IPS-18a (cell line): ENCODE data around the gene ADGRB3.

ENCODE experiments used
- H3K27ac ChIP-seq: one replicate; pipeline ENCODE4 v1.5.1; 2013; ENCODE audit warnings: low read length
- H3K27me3 ChIP-seq: one replicate; pipeline ENCODE4 v1.6.1; 2013; ENCODE audit warnings: mild to moderate bottlenecking, low read length; ENCODE audit not compliant: control insufficient read depth, insufficient read depth
- H3K36me3 ChIP-seq: one replicate; pipeline ENCODE4 v1.6.1; 2013; ENCODE audit warnings: low read depth, low read length; ENCODE audit not compliant: control insufficient read depth
- H3K4me1 ChIP-seq: one replicate; pipeline ENCODE4 v1.6.1; 2013; ENCODE audit warnings: low read depth, low read length; ENCODE audit not compliant: control insufficient read depth
- H3K4me3 ChIP-seq: one replicate; pipeline ENCODE4 v1.5.1; 2013; ENCODE audit warnings: low read length
- H3K9ac ChIP-seq: one replicate; pipeline ENCODE4 v1.6.1; 2013; ENCODE audit warnings: mild to moderate bottlenecking, low read length, moderate library complexity
- H3K9me3 ChIP-seq: one replicate; pipeline ENCODE4 v1.6.1; 2013; ENCODE audit warnings: low read depth, low read length; ENCODE audit not compliant: control insufficient read depth

ADGRB3 gene

DNA sequence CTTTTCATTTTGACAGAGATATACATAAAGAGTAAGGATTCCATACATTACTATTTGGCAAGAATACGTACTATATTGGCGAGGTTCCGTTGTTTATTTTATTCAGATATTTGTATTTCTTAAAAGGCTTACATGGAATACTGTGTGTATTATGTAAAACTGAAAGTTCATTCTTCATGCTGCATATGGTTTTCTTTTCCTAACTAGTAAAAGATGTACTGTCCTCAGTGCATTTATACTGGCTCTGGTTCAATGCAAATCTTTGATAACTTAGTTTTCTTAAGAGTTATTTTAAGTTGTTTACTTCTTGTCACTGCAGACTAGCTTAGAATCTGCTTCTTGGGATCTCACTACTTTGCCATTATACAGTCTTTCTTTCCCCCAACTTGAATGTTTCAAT lies 42.0 kb downstream of the ADGRB3 start:
- Histone ChIP-seq H3K36me3 (no peaks in the 10 kb centered on the region), H3K27ac (no peak overlapping the region), H3K27me3 (no peaks in the 10 kb centered on the region)

GRCh38 chr6:68679399-68679798 lies 44.3 kb downstream of the ADGRB3 start:
- Histone ChIP-seq H3K9ac (no peak overlapping the region), H3K36me3 (no peaks in the 10 kb centered on the region), H3K4me3 (no peak overlapping the region), H3K27ac (no peak overlapping the region), H3K27me3 (no peaks in the 10 kb centered on the region), H3K9me3 (no peaks in the 10 kb centered on the region), H3K4me1 (no peaks in the 10 kb centered on the region)

More for the DNA sequence above, 42.0 kb downstream of the ADGRB3 start:
- Histone ChIP-seq H3K4me1 (no peaks in the 10 kb centered on the region), H3K4me3 (no peak overlapping the region), H3K9ac (no peak overlapping the region), H3K9me3 (no peaks in the 10 kb centered on the region)

DNA sequence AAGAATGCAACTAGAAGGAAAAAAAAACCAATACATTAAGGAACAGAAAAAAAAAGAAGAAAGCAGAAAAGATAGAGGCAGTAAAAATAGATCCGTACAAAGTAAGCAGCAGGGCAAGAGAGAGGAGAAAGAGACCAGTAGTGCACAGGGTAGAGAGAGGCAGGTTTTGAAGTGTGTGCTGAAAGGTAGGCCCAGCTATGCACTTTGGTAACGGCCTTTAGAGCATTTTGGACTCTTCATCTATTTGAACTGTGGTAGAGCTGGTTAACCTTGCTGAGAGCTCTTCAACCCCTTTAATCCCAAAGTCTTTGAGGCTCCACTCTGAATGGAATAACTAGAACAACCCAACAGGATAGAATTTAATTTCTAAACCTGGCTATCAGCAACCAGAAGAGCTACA lies 45.2 kb downstream of the ADGRB3 start:
- H3K27ac ChIP-seq, result no peak overlapping the region
- no peaks in the 10 kb centered on the region for H3K9me3 ChIP-seq
- no peak overlapping the region for H3K9ac ChIP-seq
- no peaks in the 10 kb centered on the region for H3K4me1 ChIP-seq
- H3K36me3 ChIP-seq, result no peaks in the 10 kb centered on the region
- H3K4me3 ChIP-seq, result no peak overlapping the region
- H3K27me3 ChIP-seq, result no peaks in the 10 kb centered on the region

DNA sequence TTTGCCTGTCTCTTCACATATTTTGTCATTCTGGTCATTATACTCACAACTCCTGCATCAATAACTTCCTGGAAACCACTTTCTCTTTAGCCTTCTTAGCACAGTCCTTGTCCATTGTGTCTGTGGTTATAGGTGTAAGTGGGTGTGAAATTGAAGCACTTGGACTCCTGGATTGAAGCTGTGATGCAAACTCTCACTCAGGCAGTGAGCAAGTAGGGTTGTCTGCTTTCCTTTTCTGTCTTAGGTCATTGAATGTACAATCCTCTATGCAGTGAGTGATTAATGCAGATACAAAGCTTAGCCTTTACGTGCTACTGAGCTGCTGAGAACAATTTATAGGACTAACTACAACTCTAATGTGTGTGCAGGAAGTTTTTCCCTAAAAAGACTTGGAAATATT lies 54.8 kb downstream of the ADGRB3 start:
- H3K9me3 ChIP-seq, result no peaks in the 10 kb centered on the region
- no peak overlapping the region for H3K27ac ChIP-seq
- no peaks in the 10 kb centered on the region for H3K27me3 ChIP-seq
- no peaks in the 10 kb centered on the region for H3K36me3 ChIP-seq
- no peak overlapping the region for H3K9ac ChIP-seq
- no peak overlapping the region for H3K4me3 ChIP-seq
- H3K4me1 ChIP-seq, result peaks cover 4% of the 10 kb centered on the region

DNA sequence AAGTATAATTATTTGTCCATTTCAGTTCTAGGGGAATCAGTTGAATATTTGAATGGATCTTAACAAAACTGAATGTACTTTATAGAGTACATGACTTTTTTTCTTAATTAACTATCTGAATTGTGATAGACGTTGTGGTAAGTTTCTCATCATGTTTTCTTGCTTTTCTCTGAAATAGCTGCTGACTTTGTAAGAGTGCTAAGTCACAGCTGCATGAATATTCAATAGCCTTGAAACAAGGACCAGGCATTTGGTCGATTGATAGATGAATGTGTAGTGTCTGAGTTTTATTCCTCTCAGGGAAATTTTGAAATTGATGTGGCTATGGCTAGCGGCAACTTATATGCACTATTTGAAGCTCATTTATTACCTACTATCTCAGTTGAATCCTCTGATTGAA lies 56.0 kb downstream of the ADGRB3 start:
- Histone ChIP-seq H3K9ac (no peak overlapping the region), H3K4me1 (peaks cover 4% of the 10 kb centered on the region), H3K27me3 (no peaks in the 10 kb centered on the region), H3K27ac (no peak overlapping the region), H3K9me3 (no peaks in the 10 kb centered on the region), H3K36me3 (no peaks in the 10 kb centered on the region), H3K4me3 (no peak overlapping the region)

DNA sequence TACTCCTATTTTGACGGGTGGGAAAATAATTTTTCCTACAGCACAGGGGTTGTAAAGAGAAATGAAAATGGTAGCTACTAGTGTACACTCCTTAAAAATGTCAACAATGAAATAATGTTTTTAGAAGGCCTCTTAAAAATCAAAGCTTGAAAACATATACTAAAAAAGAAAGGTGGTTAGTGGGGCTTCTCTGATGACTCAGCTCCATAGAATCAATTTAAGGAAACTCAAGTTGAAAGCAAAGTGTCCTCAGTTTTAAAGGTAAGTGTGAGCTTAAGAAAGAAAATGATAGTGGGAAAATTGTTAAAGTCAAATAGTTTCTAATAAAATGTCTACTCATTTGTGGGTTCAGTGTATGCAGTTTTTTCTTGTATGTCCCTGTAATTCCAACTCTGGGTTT lies 58.2 kb downstream of the ADGRB3 start:
- H3K36me3 ChIP-seq, result no peaks in the 10 kb centered on the region

DNA sequence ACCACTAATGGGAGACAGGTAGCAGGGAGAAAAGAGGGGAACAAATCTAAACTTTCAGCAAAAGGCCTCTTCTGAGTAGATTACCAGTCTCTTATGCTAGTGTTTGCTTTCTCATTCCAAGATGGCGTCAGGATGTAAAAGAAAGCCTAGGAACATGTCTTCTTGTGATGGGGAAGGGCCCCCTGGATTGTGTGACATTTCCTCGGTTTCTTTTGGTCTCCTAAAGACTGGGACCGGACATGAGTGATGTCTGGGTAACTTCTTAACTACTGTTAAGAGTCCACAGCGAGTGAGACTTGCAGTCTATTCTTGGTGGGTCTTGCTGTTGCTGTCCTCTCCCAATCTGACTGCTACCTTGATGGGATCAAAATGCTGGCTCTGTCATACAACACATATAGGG lies 60.3 kb downstream of the ADGRB3 start:
- Histone ChIP-seq H3K9ac (no peak overlapping the region), H3K27me3 (no peaks in the 10 kb centered on the region), H3K4me3 (no peak overlapping the region), H3K4me1 (peaks cover 4% of the 10 kb centered on the region), H3K9me3 (no peaks in the 10 kb centered on the region), H3K27ac (no peak overlapping the region), H3K36me3 (no peaks in the 10 kb centered on the region)

More for the DNA sequence above, 58.2 kb downstream of the ADGRB3 start:
- H3K27ac ChIP-seq, result no peak overlapping the region
- no peak overlapping the region for H3K4me3 ChIP-seq
- H3K4me1 ChIP-seq, result peaks cover 4% of the 10 kb centered on the region
- no peaks in the 10 kb centered on the region for H3K9me3 ChIP-seq
- H3K9ac ChIP-seq, result no peak overlapping the region
- H3K27me3 ChIP-seq, result no peaks in the 10 kb centered on the region

- Histone ChIP-seq H3K9ac (no peak overlapping the region), H3K4me3 (no peak overlapping the region), H3K27me3 (no peaks in the 10 kb centered on the region), H3K27ac (no peak overlapping the region), H3K4me1 (peaks cover 4% of the 10 kb centered on the region), H3K9me3 (no peaks in the 10 kb centered on the region), H3K36me3 (no peaks in the 10 kb centered on the region)
These were observed 60.8 kb downstream of the ADGRB3 start for GRCh38 chr6:68695838-68696237.

GRCh38 chr6:68697394-68697793 lies 62.3 kb downstream of the ADGRB3 start:
- Histone ChIP-seq H3K27me3 (no peaks in the 10 kb centered on the region), H3K4me1 (peaks cover 4% of the 10 kb centered on the region), H3K27ac (no peak overlapping the region), H3K36me3 (no peaks in the 10 kb centered on the region), H3K4me3 (no peak overlapping the region), H3K9me3 (no peaks in the 10 kb centered on the region), H3K9ac (no peak overlapping the region)

- Histone ChIP-seq H3K9ac (no peak overlapping the region), H3K27me3 (no peaks in the 10 kb centered on the region), H3K9me3 (no peaks in the 10 kb centered on the region), H3K4me1 (peaks cover 7% of the 10 kb centered on the region), H3K27ac (no peak overlapping the region), H3K4me3 (no peak overlapping the region), H3K36me3 (no peaks in the 10 kb centered on the region)
These were observed 66.1 kb downstream of the ADGRB3 start for GRCh38 chr6:68701159-68701558.

GRCh38 chr6:68704485-68704884 lies 69.4 kb downstream of the ADGRB3 start:
- Histone ChIP-seq H3K36me3 (no peaks in the 10 kb centered on the region), H3K27me3 (no peaks in the 10 kb centered on the region), H3K9me3 (no peaks in the 10 kb centered on the region), H3K9ac (no peak overlapping the region), H3K4me1 (peaks cover 9% of the 10 kb centered on the region), H3K27ac (no peak overlapping the region), H3K4me3 (no peak overlapping the region)

- H3K27me3 ChIP-seq, result no peaks in the 10 kb centered on the region
- no peak overlapping the region for H3K4me3 ChIP-seq
- no peak overlapping the region for H3K27ac ChIP-seq
- no peak overlapping the region for H3K9ac ChIP-seq
- H3K36me3 ChIP-seq, result no peaks in the 10 kb centered on the region
- no peaks in the 10 kb centered on the region for H3K9me3 ChIP-seq
- H3K4me1 ChIP-seq, result peaks cover 13% of the 10 kb centered on the region
These were observed 74.0 kb downstream of the ADGRB3 start for GRCh38 chr6:68709091-68709490.
